ENCODE measurements around the gene CXCL11.

DNA sequence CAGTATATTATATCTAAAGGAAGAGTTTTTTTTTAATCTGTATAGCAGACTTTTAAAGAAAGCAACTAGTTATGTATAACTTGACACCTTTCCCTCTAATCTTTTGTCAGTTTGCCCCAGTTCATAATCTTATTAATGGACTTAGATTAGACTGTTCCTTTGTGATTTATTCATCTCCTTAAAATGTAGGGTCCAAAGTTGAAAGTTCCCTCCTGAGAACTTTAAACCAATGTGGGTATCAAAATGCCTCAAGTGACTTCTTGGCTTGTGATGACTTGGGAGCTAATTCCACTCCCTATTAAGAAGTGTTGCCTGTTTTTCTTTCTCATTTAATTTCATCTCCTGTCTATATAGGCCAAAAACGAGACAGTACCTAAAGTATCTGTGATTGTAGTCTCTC is 38.8 kb downstream of the CXCL11 start:
- TF ChIP-seq POLR2A (IDR thresholded peaks at IDR 0.05) = no peak
- TF ChIP-seq, protein P1, sequence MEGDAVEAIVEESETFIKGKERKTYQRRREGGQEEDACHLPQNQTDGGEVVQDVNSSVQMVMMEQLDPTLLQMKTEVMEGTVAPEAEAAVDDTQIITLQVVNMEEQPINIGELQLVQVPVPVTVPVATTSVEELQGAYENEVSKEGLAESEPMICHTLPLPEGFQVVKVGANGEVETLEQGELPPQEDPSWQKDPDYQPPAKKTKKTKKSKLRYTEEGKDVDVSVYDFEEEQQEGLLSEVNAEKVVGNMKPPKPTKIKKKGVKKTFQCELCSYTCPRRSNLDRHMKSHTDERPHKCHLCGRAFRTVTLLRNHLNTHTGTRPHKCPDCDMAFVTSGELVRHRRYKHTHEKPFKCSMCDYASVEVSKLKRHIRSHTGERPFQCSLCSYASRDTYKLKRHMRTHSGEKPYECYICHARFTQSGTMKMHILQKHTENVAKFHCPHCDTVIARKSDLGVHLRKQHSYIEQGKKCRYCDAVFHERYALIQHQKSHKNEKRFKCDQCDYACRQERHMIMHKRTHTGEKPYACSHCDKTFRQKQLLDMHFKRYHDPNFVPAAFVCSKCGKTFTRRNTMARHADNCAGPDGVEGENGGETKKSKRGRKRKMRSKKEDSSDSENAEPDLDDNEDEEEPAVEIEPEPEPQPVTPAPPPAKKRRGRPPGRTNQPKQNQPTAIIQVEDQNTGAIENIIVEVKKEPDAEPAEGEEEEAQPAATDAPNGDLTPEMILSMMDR (IDR thresholded peaks at IDR 0.05) = no peak
